GM12892 (cell line): Measurements from ENCODE around the gene GALNT14.

Source experiments
- POLR2A ChIP-seq: IDR thresholded peaks from 2 replicates; pipeline ENCODE4 v1.6.1; 2011; ENCODE audit warnings: low read depth, low read length, control low read depth
- POLR2AphosphoS5 ChIP-seq: IDR thresholded peaks from 2 replicates; pipeline ENCODE4 v1.6.1; 2011; ENCODE audit warnings: low read depth, low read length, control low read depth
- TAF1 ChIP-seq: IDR thresholded peaks from 2 replicates; pipeline ENCODE4 v1.6.1; 2011; ENCODE audit warnings: low read depth, mild to moderate bottlenecking, control low read depth, low read length, borderline replicate concordance

GRCh38 chr2:31124904-31125303, 13.3 kb downstream of the GALNT14 start:
- no peak for TF ChIP-seq POLR2A
- TF ChIP-seq POLR2AphosphoS5: no peak
- TF ChIP-seq TAF1: no peak
